ENCODE data around the gene RYR3.

RYR3 gene

GRCh38 chr15:33649217-33649933 is 338.6 kb downstream of the RYR3 start:
- H3K27ac ChIP-seq, result no peak overlapping the region
- no peaks in the 10 kb centered on the region for H3K4me1 ChIP-seq (ENCODE audit: low read depth, poor library complexity, severe bottlenecking)
- H3K4me2 ChIP-seq, result no peak overlapping the region
- no peaks in the 10 kb centered on the region for H3K79me2 ChIP-seq (ENCODE audit: insufficient read depth, low read depth)
- no peak overlapping the region for H3K9ac ChIP-seq
- H3K4me3 ChIP-seq (IDR thresholded peaks at IDR 0.05; ENCODE audit: insufficient read depth, low read depth, low read length), result no peak overlapping the region
- H2AFZ ChIP-seq (ENCODE audit: low read depth), result no peak overlapping the region
- H4K20me1 ChIP-seq (ENCODE audit: insufficient read depth), result no peaks in the 10 kb centered on the region
- H3K27me3 ChIP-seq (ENCODE audit: insufficient read depth, low read depth), result no peaks in the 10 kb centered on the region
- no peaks in the 10 kb centered on the region for H3K36me3 ChIP-seq (ENCODE audit: insufficient read depth)
- no peak for TF ChIP-seq CTCF (conservative IDR thresholded peaks at IDR 0.05; ENCODE audit: low read depth, low read length)

GRCh38 chr15:33654860-33655259 is 344.1 kb downstream of the RYR3 start:
- TF ChIP-seq CTCF (conservative IDR thresholded peaks at IDR 0.05; ENCODE audit: low read depth, low read length), result no peak
- H3K27me3 ChIP-seq (ENCODE audit: insufficient read depth, low read depth), result no peaks in the 10 kb centered on the region

GRCh38 chr15:33655488-33655887 is 344.7 kb downstream of the RYR3 start:
- Histone ChIP-seq H3K27me3 (ENCODE audit: insufficient read depth, low read depth) (no peaks in the 10 kb centered on the region), H2AFZ (ENCODE audit: low read depth) (no peak overlapping the region), H3K79me2 (ENCODE audit: insufficient read depth, low read depth) (no peaks in the 10 kb centered on the region), H3K4me3 (IDR thresholded peaks at IDR 0.05; ENCODE audit: insufficient read depth, low read depth, low read length) (no peak overlapping the region), H3K36me3 (ENCODE audit: insufficient read depth) (no peaks in the 10 kb centered on the region), H3K4me1 (ENCODE audit: low read depth, poor library complexity, severe bottlenecking) (no peaks in the 10 kb centered on the region), H3K9ac (no peak overlapping the region), H4K20me1 (ENCODE audit: insufficient read depth) (no peaks in the 10 kb centered on the region), H3K27ac (no peak overlapping the region), H3K4me2 (no peak overlapping the region)
- TF ChIP-seq CTCF (conservative IDR thresholded peaks at IDR 0.05; ENCODE audit: low read depth, low read length), result no peak

More at GRCh38 chr15:33654860-33655259, 344.1 kb downstream of the RYR3 start:
- no peaks in the 10 kb centered on the region for H4K20me1 ChIP-seq (ENCODE audit: insufficient read depth)
- no peak overlapping the region for H2AFZ ChIP-seq (ENCODE audit: low read depth)
- H3K79me2 ChIP-seq (ENCODE audit: insufficient read depth, low read depth), result no peaks in the 10 kb centered on the region
- H3K4me3 ChIP-seq (IDR thresholded peaks at IDR 0.05; ENCODE audit: insufficient read depth, low read depth, low read length), result no peak overlapping the region
- no peak overlapping the region for H3K4me2 ChIP-seq
- H3K36me3 ChIP-seq (ENCODE audit: insufficient read depth), result no peaks in the 10 kb centered on the region
- H3K4me1 ChIP-seq (ENCODE audit: low read depth, poor library complexity, severe bottlenecking), result no peaks in the 10 kb centered on the region
- H3K27ac ChIP-seq, result no peak overlapping the region
- no peak overlapping the region for H3K9ac ChIP-seq

GRCh38 chr15:33656168-33656567 is 345.4 kb downstream of the RYR3 start:
- TF ChIP-seq CTCF (conservative IDR thresholded peaks at IDR 0.05; ENCODE audit: low read depth, low read length), result no peak

More at GRCh38 chr15:33656168-33656567, 345.4 kb downstream of the RYR3 start:
- Histone ChIP-seq H4K20me1 (ENCODE audit: insufficient read depth) (no peaks in the 10 kb centered on the region), H3K36me3 (ENCODE audit: insufficient read depth) (no peaks in the 10 kb centered on the region), H3K4me2 (no peak overlapping the region), H3K9ac (no peak overlapping the region), H3K27ac (no peak overlapping the region), H3K27me3 (ENCODE audit: insufficient read depth, low read depth) (no peaks in the 10 kb centered on the region), H2AFZ (ENCODE audit: low read depth) (no peak overlapping the region), H3K4me1 (ENCODE audit: low read depth, poor library complexity, severe bottlenecking) (no peaks in the 10 kb centered on the region), H3K4me3 (IDR thresholded peaks at IDR 0.05; ENCODE audit: insufficient read depth, low read depth, low read length) (no peak overlapping the region), H3K79me2 (ENCODE audit: insufficient read depth, low read depth) (no peaks in the 10 kb centered on the region)
